Measurements from ENCODE around the gene ZNF428. TPM values are rescaled to one million over a fixed set of nuclear protein-coding genes. Genes with fewer than 3 reads are reported as not detected.
"Not testable (repeated sequence)": the region's sequence is repeated elsewhere in the genome, so short reads cannot be mapped to it uniquely, and the experiment has no call there.

ZNF428 gene
- total RNA-seq, 1 donor from 2014 or later = 29.6 TPM

DNA sequence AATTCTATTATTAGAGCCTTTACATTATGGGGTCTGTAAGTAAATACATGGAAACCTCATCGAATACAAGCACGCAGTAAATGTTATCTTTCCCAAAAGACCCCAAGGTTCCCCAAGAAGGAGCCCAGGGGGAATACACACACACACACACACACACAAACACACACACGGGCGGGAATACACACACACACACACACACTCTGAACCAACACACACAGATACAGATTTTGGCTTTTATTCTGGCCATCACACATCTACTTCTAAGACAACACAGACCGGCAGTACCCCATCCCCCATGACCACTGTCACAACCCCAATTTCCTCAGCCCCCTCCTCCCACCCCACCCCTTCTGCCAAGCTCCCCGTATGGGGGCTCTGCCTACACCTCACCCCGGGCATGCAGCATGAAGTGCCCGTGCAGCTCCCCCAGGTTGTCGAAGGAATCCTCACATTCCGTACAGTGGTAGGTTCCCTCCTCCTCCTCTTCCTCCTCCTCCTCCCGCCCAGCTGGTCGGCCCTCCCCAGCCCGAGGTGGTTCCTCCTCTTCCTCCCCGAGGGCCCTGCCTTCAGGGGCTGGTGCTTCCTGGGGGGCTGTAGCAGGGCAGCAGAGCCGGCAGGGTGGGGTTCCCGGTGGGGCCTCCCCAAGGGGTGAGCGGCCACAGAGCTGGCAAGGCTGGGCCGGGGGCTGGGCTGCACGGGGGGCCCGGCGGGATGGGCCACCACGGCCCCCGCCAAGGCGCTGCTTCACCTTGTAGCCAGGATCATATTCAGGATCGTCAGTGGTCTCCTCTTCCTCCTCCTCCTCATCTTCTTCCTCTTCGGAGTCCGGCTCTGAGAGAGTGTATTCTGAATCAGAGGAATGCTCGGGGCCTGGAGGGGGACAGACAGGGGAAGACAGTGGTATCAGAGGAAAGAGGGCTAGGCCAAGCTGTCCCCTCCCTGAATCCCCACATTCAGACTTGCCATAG, 11.9 kb downstream of the ZNF428 start:
- DNase-seq (no peak), ATAC-seq (no peak)
- peaks cover 14% of the 10 kb centered on the region for H3K36me3 ChIP-seq
- H3K27me3 ChIP-seq (ENCODE audit: low read depth) = no peaks in the 10 kb centered on the region
- TF ChIP-seq, protein P1, sequence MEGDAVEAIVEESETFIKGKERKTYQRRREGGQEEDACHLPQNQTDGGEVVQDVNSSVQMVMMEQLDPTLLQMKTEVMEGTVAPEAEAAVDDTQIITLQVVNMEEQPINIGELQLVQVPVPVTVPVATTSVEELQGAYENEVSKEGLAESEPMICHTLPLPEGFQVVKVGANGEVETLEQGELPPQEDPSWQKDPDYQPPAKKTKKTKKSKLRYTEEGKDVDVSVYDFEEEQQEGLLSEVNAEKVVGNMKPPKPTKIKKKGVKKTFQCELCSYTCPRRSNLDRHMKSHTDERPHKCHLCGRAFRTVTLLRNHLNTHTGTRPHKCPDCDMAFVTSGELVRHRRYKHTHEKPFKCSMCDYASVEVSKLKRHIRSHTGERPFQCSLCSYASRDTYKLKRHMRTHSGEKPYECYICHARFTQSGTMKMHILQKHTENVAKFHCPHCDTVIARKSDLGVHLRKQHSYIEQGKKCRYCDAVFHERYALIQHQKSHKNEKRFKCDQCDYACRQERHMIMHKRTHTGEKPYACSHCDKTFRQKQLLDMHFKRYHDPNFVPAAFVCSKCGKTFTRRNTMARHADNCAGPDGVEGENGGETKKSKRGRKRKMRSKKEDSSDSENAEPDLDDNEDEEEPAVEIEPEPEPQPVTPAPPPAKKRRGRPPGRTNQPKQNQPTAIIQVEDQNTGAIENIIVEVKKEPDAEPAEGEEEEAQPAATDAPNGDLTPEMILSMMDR (IDR thresholded peaks at IDR 0.05) = no peak
- no peaks in the 10 kb centered on the region for H3K9me3 ChIP-seq
- no peak overlapping the region for H3K27ac ChIP-seq
- no peak overlapping the region for H3K4me3 ChIP-seq
- no peaks in the 10 kb centered on the region for H3K4me1 ChIP-seq
- intact Hi-C loops (cut with DNase I) = no loop called here

DNA sequence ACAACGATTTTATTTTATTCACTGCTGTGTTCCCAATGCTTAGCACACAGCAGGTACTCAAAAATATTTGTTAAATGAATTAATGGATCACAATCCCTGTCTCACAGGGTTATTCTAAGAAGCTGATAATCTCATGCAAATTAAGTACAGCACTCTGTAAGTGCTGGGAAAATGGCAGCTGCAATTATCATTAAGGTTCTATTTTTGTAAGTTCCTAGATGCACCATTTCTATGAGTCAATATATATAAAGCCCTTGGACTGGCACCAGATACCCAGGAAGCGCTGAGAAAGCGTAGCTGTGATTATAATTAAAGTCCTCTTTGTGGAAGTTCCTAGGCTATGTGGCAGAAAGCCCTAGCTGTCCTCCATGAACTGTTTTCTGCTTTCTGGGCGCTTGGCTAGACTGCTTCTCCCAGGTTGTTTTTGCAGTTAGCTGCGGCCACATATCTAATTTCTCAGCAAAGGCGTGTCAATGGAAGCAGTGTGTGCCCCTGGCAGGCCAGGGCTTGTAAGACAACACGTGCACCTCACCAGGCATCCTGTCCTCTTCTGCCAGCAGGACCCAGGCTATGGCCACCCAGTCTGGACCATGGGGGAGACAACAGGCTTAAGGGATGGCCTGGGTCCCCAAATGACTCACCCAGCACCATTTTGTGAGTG, 12.7 kb downstream of the ZNF428 start:
- DNase-seq (no peak), ATAC-seq (no peak)
- Histone ChIP-seq H3K36me3 (peaks cover 9% of the 10 kb centered on the region), H3K27ac (no peak overlapping the region), H3K4me3 (no peak overlapping the region), H3K27me3 (ENCODE audit: low read depth) (no peaks in the 10 kb centered on the region), H3K9me3 (no peaks in the 10 kb centered on the region), H3K4me1 (no peaks in the 10 kb centered on the region)
- intact Hi-C loops (cut with DNase I) = no loop called here
- TF ChIP-seq, protein P1 (IDR thresholded peaks at IDR 0.05) = no peak

DNA sequence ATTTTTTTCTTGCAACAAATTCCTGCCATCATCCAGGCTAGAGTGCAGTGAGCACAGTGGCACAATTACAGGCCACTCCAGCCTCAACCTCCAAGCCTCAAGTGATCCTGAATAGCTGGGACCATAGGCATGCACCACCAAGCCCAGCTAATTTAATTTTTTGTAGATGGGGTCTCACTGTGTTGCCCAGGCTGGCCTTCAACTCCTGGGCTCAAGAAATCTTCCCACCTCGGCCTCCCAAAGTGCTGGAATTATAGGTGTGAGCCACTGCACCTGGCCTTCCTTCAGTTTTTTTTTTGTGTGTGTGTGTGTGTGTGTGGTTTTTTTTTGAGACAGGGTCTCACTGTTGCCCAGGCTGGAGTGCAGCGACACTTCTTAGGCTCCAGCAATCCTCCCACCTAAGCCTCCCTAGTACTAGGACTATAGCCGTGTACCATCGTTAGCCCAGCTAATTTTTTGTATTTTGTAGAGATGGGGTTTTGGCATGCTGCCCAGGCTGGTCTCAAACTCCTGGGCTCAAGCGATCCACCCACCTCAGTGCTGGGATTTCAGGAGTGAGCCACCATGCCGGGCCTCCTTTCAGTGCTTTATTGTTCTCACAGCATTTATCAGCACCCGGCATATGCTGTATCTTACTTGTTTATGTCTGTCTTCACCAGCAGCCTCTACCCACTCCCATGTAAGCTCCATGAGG, 13.4 kb downstream of the ZNF428 start:
- no peaks in the 10 kb centered on the region for H3K9me3 ChIP-seq
- TF ChIP-seq, protein P1 (IDR thresholded peaks at IDR 0.05) = no peak
- no peak overlapping the region for H3K27ac ChIP-seq
- peaks cover 13% of the 10 kb centered on the region for H3K36me3 ChIP-seq
- no peaks in the 10 kb centered on the region for H3K4me1 ChIP-seq
- DNase-seq (no peak), ATAC-seq (no peak)
- intact Hi-C loops (cut with DNase I) = no loop called here
- no peaks in the 10 kb centered on the region for H3K27me3 ChIP-seq (ENCODE audit: low read depth)
- no peak overlapping the region for H3K4me3 ChIP-seq

DNA sequence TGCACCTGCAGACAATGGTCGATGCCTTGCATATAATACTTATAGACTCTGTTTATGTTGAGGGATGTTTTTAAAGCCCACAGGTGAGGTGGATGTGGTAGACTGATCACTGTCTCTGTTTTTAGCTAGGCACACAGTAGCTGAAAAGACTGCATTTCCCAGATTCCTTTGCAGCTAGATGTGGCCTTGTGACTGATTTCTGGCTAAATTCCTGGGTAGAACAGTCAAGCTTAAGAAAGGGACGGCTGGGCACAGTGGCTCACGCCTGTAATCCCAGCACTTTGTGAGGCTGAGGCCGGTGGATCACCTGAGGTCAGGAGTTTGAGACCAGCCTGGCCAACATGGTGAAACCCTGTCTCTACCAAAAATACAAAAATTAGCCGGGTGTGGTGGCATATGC, 19.1 kb downstream of the ZNF428 start:
- not testable (repeated sequence) for ATAC-seq
- peaks cover 34% of the 10 kb centered on the region for H3K36me3 ChIP-seq

DNA sequence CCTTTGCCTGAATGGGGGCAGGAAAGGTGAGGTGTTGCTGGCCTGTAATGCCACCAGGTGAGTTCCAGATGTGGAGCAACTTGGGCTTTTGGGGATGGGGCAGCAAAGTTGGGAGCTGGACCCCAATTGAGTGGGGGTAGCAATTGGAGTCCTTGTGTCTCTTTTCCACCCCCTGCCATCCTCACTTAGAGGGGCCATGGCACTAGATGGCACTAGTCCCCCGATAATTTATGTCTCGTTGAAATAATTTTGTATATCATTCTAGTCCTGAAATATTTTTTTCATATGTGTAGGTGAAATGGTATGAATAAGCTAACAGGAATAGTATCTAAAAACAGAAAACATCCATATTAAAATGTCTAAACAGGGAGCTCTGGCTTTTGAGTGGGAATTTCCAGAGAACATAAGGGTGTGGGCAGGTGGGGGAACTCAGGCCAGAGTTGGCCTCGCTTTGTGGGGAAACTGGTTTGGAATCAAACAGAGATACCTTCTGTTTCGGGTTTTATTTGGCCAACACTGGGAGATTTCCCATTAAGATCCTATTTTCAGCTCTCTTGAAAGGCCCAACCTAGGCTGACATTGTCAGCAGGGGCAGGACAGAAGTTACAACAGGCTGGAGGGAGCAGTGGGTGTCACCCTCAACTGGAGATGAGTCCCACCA, 19.7 kb downstream of the ZNF428 start:
- no peak overlapping the region for H3K4me3 ChIP-seq
- intact Hi-C loops (cut with DNase I) = no loop called here
- no peaks in the 10 kb centered on the region for H3K27me3 ChIP-seq (ENCODE audit: low read depth)
- DNase-seq (no peak), ATAC-seq (no peak)
- peaks cover 34% of the 10 kb centered on the region for H3K36me3 ChIP-seq
- H3K4me1 ChIP-seq = peaks cover 27% of the 10 kb centered on the region
- no peaks in the 10 kb centered on the region for H3K9me3 ChIP-seq
- no peak overlapping the region for H3K27ac ChIP-seq
- TF ChIP-seq, protein P1 (IDR thresholded peaks at IDR 0.05) = no peak

More for the DNA sequence above, 19.1 kb downstream of the ZNF428 start:
- H3K4me3 ChIP-seq; DNase-seq; intact Hi-C loops (cut with DNase I); H3K27me3 ChIP-seq (ENCODE audit: low read depth); H3K27ac ChIP-seq; H3K9me3 ChIP-seq: not testable (repeated sequence)
- H3K4me1 ChIP-seq = peaks cover 21% of the 10 kb centered on the region
